GM12892 (cell line): ENCODE measurements around the gene CENPV.

Source experiments
- POLR2AphosphoS5 ChIP-seq: IDR thresholded peaks from 2 replicates; pipeline ENCODE4 v1.6.1; 2011; ENCODE audit warnings: low read depth, low read length, control low read depth
- TAF1 ChIP-seq: IDR thresholded peaks from 2 replicates; pipeline ENCODE4 v1.6.1; 2011; ENCODE audit warnings: low read depth, mild to moderate bottlenecking, control low read depth, low read length, borderline replicate concordance

DNA sequence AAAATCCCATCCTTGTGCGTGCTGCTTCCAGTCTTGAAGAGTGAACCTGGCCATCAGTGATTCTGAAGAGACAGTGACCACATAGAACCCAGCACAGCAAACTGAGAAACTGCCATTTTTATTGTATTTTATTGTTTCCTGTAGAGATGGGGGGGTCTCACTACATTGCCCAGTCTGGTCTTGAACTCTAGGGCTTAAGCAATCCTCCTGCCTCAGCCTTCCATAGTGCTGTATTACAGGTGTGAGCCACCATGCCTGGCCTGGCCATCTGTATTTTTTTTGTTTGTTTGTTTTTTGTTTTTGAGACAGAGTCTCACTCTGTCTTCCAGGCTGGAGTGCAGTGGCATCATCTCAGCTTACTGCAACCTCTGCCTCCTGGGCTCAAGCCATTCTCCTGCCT, 13.9 kb downstream of the CENPV start:
- TF ChIP-seq TAF1 (no peak), POLR2AphosphoS5 (no peak)
